Breast epithelium (tissue), 3 donors: ENCODE data around the gene RTEL1.

Experiments
- CTCF ChIP-seq, 3 donors: fragments of 450-650 bp; IDR thresholded peaks; one replicate each; pipeline ENCODE4 v1.5.1; 2016 to 2017; ENCODE audit warnings: antibody characterized with exemption in 3 of 3, mild to moderate bottlenecking in 3 of 3, moderate library complexity in 3 of 3
- POLR2AphosphoS5 ChIP-seq, 3 donors: sonication (generic); formaldehyde crosslinking; IDR thresholded peaks; one replicate each; pipeline ENCODE4 v1.6.1; 2017; ENCODE audit warnings: antibody characterized with exemption in 3 of 3

GRCh38 chr20:63665708-63666107 is 7.6 kb downstream of the RTEL1 start:
- TF ChIP-seq CTCF (IDR thresholded peaks at IDR 0.05) = no peak
- no peak for TF ChIP-seq POLR2AphosphoS5 (IDR thresholded peaks at IDR 0.05)
